Islet precursor cell (in vitro differentiated cells): Measurements from ENCODE around the gene IKZF1.

Experiments used
- DNase-seq: peaks from one replicate; pipeline ENCODE4 v3.0.0-alpha.2; 2018

The IKZF1 gene

GRCh38 chr7:50357426-50357825 lies 52.9 kb downstream of the IKZF1 start:
- DNase-seq = no peak

GRCh38 chr7:50358041-50358705 lies 53.7 kb downstream of the IKZF1 start:
- DNase-seq = no peak

- no peak for DNase-seq
Observed at GRCh38 chr7:50358779-50359178, 54.3 kb downstream of the IKZF1 start.

GRCh38 chr7:50359258-50359994 lies 54.9 kb downstream of the IKZF1 start:
- no peak for DNase-seq

- peak; percentile 96 for DNase-seq
Observed at GRCh38 chr7:50359995-50360925, 55.7 kb downstream of the IKZF1 start.

- DNase-seq = no peak
Observed at GRCh38 chr7:50362142-50362541, 57.6 kb downstream of the IKZF1 start.

- DNase-seq = no peak
Observed at GRCh38 chr7:50362712-50363282, 58.3 kb downstream of the IKZF1 start.

GRCh38 chr7:50363327-50364060 lies 59.0 kb downstream of the IKZF1 start:
- DNase-seq = no peak

GRCh38 chr7:50364645-50365044 lies 60.1 kb downstream of the IKZF1 start:
- DNase-seq = no peak

- DNase-seq = no peak
Observed at GRCh38 chr7:50366311-50366710, 61.8 kb downstream of the IKZF1 start.

- no peak for DNase-seq
Observed at GRCh38 chr7:50367100-50367499, 62.6 kb downstream of the IKZF1 start.

GRCh38 chr7:50367570-50367969 lies 63.1 kb downstream of the IKZF1 start:
- DNase-seq = no peak

- no peak for DNase-seq
Observed at GRCh38 chr7:50368366-50368765, 63.9 kb downstream of the IKZF1 start.

- no peak for DNase-seq
Observed at GRCh38 chr7:50369143-50370026, 64.9 kb downstream of the IKZF1 start.

- DNase-seq = no peak
Observed at GRCh38 chr7:50370884-50371283, 66.4 kb downstream of the IKZF1 start.

GRCh38 chr7:50371551-50372021 lies 67.1 kb downstream of the IKZF1 start:
- DNase-seq = no peak

- DNase-seq = no peak
Observed at GRCh38 chr7:50372923-50373322, 68.4 kb downstream of the IKZF1 start.

GRCh38 chr7:50376056-50376820 lies 71.7 kb downstream of the IKZF1 start:
- no peak for DNase-seq

- DNase-seq = no peak
Observed at GRCh38 chr7:50377356-50377755, 72.8 kb downstream of the IKZF1 start.

GRCh38 chr7:50379082-50379481 lies 74.6 kb downstream of the IKZF1 start:
- DNase-seq = peak; percentile 98
